Iris pigment epithelial cell (primary cell): ENCODE data around the gene FBXL19.

Experiments used
- DNase-seq: peaks from one replicate; pipeline ENCODE4 v3.0.0-alpha.2; 2011; ENCODE audit warnings: low read depth

FBXL19 gene

DNA sequence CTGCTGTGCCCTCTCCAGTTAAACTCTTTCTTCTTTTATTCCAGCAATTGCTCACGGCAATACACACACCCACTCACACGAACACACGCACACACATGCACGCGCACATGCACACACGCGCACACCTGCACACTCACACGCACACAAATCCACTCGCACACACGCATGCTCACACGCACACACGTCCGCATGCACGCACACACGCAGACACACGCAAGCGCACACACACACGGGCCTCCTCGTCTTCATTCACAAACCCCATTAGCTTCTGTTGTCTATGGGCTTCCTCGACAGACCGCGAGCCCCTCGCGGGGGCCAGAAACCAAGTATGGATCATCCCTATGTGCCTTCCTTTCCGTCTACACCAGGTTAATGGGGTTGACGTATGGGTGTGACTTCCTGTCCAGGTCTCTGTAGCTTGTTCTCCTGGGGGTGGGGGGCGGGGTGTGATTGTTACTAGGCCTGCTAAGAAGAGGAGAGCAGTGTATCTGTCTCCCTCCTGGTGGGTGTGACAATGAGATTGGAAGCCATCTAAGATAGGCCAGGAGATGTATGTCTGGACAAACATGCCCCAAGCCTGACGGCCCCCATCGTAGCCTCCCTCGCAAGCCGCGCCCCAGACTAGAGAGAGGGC lies 27.6 kb upstream of the FBXL19 start:
- no peak for DNase-seq

DNA sequence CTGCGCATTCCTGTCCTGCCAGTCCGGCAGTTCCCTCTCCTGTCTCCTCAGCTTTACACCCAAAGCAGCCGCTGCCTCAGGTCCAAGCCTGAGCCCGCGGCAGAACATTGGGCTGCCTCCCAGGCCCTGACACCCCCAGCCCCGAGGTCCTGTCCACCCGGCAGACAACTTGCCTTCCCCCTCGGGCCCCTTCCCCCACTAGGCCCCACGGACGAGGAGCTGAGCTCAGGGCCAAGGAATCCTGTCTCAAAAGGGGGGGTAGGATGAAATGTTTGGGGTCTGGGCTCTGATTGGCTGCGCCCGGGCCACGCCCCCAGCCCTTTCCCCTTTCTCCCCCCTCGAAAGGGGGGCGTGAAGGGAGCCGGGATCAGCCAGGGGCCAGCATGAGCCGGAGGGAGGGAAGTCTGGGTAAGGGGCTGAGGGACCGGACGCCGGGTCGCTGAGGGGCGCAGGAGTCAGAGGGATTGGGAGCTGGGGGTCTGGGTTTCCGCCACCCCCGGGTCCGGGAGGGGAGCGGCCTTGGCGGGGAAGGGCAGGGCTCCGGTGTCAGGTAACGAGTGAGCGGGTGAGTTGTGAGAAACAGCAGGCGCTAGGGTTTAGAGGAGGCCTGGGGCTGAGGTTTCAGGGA lies 27.0 kb upstream of the FBXL19 start, which contains the start of gene CTF1:
Gene CTF1, plus strand, starts transcription at position 354 of the 628 bp plus-strand sequence. Its CDS starts 30 bp downstream, at position 384.
- DNase-seq = peak; percentile 88

DNA sequence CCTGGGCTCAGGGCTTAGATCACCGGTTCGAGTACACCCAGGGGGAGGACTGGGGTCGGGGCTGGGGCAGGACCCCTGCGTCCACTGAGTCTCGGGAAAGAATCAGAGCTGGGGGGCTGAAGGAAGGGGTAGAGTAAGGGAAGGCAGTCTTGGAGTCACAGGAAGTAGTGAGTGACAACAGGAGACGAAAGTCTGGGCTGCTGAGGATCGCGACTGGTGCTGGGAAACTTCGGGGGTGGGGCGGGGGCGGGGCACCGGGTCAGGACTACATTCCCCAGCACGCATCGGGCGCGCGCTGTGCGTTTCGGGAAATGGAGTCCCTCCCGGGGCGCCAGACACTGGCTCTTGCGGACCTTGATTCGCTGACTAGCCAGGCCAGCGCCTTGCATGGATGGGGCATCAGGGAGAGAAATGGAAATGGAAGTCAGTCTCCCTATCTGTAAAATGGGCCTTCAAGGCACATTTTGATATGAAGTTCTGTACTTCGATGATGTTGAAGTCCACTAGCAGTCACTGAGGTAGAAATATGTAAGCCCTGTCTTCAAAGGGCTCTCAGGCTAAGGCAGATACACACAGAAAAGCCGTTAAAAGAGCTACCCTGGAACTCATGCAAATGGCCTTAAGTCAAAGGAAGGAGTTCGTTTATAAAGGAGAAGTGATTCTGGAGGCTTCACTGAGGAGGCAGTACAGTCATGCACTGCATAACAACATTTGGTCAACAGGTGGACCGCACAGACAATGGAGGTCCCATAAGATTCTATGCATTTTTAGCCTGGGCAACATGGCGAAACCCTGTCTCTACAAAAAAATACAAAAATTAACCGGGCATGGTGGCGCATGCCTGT lies 26.3 kb upstream of the FBXL19 start:
- DNase-seq = peak; percentile 95

DNA sequence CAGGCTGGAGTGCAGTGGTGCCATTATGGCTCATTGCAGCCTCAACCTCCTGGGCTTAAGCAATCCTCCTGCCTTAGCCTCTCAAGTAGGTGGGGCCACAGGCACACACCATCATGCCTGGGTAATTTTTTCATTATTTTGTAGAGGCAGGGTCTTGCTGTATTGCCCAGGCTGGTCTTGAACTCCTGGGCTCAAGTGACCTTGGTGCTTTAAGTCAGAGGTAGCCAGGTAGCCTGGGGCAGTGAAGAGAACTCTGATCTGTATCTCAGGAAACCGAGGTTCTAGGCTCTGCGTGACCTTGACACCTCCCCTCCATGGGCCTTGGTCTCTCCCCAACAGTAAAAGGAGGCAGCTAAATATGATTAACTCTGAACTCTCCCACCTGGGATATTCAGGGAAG lies 23.6 kb upstream of the FBXL19 start:
- no peak for DNase-seq

DNA sequence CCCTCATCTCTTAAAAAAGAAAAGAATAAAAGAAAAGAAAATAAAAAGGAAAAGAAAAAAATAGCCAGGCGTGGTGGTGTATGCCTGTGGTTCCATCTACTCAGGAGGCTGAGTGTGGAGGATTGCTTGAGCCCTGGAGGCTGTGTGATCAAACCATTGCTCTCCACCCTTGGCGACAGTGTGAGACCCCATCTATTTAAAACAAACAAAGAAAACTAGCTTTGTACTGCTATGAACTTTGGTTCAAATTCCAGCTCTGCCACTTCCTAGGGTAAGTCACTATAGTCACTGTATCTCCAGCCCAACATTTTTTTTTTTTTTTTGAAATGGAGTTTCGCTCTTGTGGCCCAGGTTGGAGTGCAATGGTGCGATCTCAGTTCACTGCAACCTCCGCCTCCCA lies 22.8 kb upstream of the FBXL19 start:
- DNase-seq = no peak

DNA sequence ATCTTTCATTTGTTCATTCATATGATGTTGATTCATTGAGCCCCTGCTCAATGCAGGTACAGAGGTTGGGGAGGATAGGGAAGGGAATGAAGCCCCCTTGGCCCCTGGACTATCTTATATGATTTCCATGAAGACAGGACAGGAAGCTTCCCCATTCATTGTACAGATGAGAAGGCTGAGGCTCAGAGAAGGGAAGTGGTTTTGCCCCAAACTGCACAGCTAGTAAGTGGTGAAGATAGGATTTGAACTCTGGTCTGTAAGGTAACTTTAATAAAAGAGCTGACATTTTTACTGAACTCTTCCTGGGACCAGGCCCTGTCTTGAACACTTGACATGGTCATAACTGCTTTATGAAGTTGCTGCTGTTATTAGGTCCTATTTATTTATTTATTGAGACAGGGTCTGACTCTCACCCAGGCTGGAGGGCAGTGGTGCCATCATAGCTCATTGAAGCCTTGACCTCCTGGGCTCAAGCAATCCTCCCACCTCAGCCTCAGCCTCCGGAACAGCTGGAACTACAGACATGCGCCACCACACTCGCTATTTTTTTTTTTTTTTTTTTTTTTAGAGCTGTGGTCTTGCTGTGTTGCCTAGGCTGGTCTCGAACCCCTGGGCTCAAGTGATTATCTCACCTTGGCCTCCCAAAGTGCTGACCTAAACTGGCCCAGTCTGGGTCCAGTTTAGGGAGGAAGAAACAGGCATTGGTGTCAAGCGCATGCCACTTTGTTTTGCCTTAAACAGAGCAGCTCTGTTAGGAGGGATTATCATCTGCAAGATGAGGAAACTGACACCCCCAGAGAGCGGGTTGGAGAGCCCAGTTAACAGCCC lies 22.0 kb upstream of the FBXL19 start:
- no peak for DNase-seq

DNA sequence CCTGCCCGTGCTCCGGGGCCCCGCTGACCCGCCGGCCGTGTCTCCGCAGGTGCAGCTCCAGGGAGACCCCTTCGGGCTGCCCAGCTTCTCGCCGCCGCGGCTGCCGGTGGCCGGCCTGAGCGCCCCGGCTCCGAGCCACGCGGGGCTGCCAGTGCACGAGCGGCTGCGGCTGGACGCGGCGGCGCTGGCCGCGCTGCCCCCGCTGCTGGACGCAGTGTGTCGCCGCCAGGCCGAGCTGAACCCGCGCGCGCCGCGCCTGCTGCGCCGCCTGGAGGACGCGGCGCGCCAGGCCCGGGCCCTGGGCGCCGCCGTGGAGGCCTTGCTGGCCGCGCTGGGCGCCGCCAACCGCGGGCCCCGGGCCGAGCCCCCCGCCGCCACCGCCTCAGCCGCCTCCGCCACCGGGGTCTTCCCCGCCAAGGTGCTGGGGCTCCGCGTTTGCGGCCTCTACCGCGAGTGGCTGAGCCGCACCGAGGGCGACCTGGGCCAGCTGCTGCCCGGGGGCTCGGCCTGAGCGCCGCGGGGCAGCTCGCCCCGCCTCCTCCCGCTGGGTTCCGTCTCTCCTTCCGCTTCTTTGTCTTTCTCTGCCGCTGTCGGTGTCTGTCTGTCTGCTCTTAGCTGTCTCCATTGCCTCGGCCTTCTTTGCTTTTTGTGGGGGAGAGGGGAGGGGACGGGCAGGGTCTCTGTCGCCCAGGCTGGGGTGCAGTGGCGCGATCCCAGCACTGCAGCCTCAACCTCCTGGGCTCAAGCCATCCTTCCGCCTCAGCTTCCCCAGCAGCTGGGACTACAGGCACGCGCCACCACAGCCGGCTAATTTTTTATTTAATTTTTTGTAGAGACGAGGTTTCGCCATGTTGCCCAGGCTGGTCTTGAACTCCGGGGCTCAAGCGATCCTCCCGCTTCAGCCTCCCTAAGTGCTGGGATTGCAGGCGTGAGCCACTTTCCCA lies 21.1 kb upstream of the FBXL19 start:
- DNase-seq = peak; percentile 67

DNA sequence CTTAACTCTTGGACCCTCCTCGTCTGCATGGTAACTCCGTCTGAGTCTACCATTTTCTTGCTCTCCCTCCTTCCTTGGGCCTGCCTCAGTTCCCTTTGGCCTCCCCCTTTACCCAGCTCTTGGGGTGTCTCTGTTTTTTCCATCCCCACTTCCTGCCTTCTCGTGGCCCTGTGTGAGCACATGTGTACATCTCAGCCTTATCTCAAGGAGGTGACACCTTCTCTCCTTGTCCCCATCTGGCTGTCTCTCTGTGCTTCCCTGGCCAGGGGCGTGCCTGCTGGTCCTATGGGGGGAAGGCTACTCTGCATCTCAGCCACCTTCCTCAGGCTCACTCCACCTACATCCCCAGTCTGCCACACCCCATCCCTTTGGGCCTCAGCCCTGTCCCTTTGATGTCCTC lies 20.4 kb upstream of the FBXL19 start:
- no peak for DNase-seq

DNA sequence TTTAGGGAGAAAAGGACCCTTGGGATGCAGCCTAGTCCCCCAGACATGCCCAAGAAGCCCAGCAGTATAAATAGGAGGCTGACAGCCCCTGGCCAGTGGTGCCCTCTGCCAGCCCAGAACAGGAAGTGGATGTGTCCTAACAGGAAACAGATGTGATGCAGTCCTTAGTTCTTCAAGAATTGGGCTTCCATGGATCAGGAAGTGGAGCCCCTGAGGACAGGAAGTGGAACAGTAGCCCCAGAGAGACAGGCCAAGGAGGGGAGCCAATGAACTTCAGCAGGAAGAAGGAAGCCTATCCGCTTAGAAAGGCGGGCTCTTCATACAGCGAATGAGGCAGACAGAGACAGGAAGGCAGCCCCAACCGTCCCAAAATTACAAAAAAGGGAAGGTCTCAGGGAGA lies 19.8 kb upstream of the FBXL19 start:
- DNase-seq = no peak

DNA sequence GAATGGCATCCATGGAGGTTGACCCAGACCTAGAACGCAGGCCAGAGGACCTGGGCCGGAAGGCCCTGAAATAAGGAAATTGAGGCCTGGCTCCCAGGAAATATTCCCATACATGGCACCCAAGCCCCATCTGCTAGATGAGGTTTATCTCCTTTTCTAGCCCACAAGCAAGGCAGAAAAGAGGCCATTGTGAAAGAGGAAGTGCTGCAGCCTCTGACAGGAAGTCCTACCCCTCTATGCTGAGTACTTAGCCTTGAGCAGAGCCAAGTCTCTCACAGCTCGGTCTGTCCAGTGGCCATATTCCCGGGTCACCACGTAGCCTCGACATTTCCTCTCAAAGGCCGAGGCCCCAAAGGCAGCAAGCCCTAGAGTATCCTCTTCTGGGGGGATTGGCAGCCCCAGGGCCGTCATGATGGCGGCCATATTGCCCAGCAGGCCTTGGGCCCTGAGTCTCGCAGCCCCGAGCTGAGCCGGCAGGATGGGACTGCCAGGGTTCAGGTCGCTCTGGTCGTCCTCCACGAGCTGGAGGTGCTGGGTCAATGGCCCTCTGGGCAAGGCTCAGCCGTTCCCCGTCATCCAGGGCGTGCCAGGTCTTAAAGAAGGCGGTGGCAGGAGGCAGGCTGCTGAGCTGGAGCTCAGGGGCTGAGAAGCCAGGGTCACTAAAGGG lies 19.1 kb upstream of the FBXL19 start:
- DNase-seq = no peak

DNA sequence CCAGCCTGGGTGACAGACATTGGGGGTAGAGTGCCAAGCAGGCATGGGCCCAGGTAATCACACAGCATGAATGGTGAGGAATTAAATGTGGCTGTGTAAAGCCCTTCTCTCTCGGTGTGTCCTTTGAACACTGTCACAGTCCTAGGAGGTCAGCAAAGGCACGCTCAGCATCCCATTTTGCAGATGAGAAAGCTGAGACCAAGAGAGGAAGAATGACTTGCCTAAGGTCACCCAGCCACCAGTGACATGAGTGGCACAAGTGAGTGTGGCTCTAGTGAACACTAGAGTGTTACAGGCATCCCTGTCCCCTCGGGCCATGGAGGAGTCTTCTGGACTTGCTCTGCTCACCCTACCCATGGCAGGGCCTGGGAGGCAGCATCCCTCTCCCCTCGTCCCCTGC lies 16.3 kb upstream of the FBXL19 start:
- DNase-seq = no peak

DNA sequence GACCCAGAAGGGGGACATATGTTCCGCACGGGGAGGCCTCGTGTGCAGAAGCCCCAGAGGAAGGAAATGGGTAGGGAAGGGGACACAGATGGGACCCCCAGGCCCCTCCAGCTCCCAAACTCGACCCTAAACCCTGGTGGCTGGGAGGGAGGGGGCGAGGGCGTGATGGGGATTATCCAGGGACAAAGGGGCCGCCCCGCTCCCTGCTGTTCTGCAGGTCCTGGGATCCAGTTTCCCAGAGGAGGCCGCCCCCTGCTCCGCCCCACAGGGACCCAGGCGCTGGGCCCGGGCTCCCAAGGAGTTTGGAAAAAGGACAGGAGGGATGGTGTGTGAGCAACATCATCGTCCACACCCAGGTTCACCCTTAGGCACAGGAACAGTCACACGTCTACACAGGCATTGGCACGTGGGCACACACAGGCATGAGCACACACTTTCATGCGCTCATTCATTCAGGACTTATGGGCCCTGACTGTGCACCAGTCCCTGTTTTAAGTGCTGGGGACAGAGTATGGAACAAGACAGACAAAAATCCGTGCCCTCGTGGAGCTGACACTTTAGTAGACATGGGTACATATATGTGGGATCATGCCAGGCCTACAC lies 12.8 kb upstream of the FBXL19 start:
- no peak for DNase-seq

DNA sequence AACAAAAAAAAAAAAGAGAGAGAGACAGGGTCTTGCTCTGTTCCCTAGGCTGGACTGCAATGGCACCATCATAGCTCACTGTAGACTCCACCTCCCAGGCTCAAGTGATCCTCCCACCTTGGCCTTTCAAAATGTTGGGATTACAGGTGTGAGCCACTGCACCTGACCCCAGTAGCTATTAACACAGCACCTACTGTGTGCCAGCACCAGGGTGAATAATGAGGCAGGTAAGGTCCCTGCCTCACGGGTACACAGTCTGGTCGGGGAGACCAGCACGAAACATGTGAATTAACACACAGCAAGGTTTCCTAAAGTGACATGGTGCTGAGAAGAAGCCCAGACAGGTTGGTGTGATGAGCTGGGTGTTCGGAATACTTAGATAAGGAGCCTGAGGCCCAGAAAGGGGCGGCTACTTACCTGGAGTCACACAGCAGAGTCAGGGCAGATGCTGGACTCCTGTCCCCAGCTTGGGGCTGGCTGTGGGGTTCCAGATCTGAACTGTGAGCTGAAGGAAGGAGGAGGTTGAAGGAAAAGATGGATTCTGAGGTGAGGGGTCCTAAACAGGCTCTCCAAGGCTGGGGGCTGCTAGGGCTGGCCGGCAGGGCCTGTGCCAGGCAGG lies 10.5 kb upstream of the FBXL19 start:
- DNase-seq = no peak

DNA sequence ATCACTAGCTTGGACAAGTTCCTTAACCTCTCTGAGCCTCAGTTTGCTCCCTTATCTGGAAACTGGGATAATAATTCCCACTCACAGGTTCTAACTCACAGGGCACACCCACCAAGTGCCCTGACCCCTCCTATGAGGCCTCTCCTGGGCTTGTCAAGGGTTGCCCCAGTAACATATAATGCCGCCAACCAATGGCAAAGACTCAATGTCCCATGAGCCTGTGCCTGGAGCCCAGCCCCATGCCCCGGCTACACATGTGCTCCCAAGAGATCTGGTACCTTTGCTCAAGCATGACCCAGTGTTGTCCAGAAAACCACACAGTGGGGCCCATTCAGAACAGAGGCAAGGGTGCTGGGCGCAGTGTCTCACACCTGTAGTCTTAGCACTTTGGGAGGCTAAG lies 8.5 kb upstream of the FBXL19 start:
- DNase-seq = no peak

DNA sequence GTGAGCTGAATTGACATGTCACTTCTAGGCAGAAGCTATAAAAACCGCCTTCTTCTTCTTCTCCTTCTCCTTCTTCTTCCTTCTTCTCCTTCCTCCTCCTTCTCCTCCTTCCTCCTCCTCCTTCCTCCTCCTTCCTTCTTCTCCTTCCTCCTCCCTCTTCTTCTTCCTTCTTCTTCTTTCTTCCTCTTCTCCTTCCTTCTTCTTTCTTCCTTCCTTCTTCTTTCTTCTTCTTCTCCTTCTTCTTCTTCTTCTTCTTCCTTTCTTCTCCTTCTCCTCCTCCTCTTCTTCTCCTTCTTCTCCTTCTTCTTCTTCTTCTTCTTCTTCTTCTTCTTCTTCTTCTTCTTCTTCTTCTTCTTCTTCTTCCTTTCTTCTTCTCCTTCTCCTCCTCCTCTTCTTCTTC lies 4.8 kb upstream of the FBXL19 start:
- no peak for DNase-seq

DNA sequence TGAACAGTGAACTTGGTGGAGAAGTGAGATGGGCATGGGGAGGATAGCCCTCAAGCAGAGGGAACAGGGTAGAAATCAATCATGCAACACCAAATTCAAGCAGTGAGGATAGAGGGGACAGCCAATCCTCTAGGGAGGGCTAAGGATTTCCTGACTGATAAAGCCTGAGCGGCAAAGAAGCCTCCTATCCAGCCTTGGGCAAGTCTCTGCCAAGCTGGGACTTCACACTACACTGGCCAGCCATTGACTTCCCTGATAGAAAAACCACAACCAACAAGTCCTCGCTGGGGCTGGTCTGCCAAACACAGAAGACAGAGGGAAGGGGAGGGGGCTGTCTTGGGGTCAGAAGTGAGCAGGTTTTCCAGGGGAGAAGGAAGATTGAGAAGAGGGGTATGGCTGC lies 2.5 kb upstream of the FBXL19 start:
- DNase-seq = no peak

DNA sequence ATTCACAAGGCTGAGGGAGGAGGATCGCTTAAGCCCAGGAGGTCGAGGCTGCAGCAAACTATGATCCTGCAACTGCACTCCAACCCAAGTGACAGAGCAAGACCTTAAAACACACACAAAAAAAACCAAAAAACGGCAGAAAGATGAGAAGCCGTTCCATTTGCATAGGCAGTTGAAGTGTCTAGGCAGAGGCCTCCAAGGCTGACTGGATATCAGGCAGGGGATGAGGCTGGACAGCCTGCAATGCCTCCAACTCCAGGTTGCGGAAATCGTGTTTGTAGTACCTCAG lies 2.0 kb upstream of the FBXL19 start:
- no peak for DNase-seq

DNA sequence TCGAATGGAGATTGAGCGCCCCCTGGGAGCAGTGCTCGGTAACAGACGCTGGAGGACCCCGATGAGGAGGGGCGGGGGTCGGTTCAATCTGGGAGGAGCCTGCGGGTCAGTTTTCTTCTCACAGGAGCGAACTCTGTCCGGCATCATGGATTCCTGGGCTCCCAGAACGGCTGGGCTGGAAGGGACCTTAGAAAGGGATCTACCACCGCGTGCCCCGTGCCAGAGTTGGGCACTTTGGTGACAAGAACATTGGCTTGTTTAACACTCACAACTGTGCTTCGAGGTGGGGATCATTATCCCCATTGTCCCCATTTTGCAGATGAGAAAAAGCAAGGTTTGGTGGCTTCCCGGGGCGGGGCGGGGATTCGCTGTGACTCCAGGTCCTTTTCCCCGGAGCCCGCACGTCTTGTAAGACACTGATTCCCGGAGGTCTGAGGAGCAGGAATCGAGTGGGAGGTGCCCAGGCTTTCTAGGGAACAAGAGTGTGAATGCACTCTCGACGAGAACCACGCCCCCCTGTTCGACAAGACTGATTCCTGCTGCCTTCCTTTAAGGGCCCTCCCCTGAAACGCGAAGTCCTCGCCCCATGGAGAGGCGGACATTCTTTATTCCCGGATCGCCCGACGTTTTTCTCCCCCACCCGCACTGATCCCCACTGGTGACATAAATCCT lies 1.5 kb upstream of the FBXL19 start:
- DNase-seq = peak; percentile 92

DNA sequence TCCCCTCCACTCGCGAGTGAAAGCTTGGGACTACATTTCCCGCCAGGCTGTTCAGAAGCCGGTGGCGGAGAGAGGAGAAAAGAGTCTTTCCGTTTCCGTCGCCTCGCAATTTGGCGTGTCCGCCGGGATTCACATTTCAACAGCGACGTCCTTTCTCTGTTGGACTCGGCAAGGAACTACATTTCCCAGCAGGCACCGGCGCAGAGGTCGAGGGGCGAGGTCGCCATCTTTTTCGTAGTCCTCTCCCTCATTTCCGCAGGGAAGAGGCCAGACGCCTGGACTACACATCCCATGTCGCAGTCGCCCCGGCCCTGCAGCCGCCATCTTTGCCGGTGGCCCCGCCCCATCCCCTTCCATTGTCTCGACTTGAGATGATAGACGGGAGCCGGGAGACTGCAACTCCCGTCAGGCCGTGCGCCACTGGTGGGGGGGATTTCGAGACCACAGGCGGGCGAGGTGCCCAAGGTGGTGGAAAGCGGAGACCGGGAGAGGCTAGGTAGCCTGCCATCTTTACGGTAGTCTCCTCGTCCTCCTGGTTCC lies 882 bp upstream of the FBXL19 start:
- peak; percentile 100 for DNase-seq
